Stimulated activated CD4-positive, alpha-beta T cell treated with anti-CD3 and anti-CD28 coated beads, Interleukin-2, amount 100 ng/mL, for 24 hours (primary cell): ENCODE results near the gene CEP55.

Experiments used
- DNase-seq, 2 donors: peaks; one replicate each; pipeline ENCODE4 v3.0.0-alpha.2; 2020

Gene CEP55

DNA sequence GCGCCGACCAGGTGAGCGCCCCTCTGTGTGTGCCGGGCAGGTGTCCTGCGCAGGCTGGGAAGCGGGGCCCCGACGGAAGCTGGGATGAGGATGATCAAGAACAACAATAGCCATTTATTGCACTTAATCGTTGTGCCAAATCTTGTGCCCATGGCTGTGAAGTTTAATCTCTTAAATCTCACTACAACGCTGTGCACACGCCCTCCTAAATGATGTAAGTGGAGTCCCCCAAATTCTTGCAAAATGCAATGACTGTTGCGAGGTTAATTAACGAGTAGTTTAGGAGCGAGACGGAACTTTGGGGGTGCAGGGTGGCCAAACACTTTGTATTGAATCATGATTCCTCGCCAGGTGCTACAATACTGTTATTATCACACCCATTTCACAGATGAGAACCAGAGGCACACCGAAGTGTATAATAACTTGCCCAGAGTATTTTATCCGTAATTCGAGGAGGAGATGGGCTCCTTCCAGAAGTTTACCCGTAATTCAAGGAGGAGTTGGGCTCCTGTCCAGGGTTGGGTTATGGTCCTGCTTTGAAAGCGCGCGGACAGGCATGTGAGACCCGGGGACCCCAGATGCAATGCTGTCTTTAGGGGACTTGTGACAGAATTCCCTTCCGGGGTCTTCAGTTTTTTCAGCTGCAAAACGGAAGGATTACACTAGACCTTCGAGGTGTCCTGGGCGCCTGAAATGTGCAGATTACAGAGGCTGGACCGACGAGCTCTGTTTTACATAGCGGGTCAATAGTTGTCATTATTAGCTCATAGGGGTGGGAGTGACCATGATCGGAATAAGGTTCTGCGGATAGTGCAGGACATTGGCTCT lies 71.1 kb downstream of the CEP55 start:
- no peak for DNase-seq

DNA sequence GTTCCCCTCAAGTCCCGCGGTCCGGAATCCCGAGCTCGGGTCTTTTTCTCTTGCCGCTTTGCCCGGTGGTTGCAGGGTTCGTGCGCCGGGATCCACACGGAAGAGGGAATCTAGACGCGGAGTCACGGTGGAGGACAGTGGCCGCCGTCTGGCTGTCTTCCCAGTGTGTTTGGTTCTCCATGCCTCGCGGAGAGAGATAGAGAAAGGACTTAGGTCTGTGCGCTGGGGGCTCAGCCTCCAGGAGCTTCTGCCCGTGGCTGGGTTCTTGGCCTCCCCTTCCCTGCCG lies 71.6 kb downstream of the CEP55 start:
- DNase-seq, result no peak

DNA sequence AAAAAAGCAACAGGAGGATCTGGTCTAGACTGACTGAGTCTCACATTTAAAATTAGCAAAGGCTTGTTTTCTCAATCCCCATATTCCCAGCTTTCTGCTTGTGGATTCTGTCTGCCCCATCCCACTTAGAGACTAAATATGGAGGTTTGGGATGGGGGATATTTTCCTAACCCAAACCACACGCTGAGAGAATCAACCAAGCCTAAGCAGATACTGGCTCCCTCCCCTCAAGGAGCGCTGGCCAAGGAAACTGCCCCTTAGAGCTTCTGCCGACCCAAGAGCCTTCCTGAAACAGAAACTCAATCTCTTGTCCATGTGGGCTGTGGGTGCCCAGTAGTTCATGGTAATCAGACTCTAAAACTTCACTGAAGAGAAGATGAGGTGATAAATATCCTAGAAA lies 74.0 kb downstream of the CEP55 start:
- DNase-seq, result no peak

DNA sequence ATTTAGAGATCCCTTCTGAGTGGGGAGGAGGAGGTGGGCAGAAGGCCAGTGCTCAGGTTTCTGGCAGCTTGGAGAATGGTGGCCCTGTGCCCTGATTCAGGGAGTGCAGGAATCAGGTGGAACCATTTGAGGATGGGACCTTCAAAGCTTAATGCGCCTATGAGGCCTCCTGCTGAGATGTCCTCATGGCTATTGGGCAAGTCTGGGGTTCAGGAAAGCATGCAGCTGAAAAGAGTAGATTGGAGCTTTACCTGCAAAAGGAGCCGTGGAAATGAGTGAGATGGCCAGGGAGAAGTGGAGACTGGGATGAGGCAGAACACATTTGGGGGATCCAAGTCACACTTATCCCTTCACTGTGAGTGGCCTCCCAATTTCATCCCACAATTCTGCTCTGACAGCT lies 76.2 kb downstream of the CEP55 start:
- no peak for DNase-seq

DNA sequence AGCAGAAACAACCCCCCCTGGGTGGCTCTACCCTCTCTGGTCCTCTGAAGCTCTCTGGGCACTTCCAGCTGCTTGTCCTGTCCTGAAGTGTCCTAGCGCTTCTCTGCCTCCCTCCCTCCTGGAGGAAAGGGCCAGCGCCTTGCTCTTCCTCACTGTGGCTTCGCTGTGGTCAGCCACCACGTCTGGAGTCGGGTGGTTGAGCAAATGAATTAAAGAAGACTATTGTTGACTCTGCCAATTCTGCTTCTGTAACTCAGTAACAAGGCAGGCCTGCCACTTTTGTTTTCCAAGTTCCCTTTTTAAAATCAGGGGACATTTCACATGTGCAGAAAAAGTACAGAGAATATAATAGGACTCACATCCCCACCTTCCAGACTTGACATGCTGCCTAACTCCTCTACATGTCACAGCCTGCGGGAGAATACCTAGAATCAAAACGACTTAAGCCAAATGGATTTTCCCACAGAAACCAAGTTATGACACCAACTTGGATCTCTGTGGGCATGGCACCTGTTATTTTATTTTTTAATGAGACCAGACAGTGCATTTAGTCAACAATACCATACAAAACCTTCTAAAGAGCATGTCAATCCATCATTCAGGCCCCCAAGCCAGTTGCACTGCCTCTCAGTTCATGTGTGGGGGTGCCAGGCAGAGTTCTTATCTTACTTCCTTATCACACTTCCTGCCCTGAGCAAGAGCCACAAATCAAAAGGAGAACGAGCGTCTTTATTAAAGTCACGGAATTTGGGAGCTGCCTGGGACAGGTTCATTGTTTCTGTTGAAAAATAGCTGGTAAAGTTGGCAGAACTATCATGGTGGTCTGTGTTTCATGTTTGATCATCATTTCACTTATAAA lies 76.9 kb downstream of the CEP55 start:
- DNase-seq, result no peak

DNA sequence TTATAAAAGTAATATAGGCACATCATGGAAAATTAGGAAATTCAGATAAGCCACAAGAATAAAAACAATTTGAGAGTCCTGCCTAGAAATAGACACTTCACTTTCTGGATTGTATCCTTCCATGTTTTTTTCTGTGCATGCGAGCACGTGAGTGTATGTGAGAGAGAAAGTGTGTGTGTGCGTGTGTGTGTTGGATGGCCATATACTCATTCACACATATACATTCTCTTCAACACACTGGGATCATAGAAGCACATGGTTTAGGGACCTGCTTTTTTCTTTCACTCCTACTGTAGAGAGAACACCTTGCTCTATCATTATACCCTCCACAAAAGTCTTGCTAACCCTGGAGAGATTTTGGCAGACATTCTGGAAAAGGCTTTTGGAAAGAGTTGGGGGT lies 77.5 kb downstream of the CEP55 start:
- no peak for DNase-seq

DNA sequence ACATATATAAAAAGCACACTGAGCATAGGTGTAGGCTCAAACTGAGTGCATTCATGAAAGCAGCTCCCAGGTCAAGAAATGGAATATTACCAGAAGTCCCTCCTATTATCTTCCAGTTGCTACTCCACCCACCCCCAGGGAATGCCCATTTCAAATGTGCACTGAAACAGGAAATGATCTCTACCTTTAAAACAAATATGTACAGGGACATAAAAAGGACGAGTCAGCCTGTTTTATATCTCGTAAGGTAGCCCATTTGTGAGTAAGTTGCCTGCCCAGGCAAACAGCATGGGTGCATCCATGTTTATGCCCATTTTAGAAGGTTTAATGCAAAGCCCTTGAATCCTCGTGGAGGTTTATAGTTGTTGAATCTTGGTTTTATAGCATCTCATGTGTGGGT lies 80.5 kb downstream of the CEP55 start:
- no peak for DNase-seq

DNA sequence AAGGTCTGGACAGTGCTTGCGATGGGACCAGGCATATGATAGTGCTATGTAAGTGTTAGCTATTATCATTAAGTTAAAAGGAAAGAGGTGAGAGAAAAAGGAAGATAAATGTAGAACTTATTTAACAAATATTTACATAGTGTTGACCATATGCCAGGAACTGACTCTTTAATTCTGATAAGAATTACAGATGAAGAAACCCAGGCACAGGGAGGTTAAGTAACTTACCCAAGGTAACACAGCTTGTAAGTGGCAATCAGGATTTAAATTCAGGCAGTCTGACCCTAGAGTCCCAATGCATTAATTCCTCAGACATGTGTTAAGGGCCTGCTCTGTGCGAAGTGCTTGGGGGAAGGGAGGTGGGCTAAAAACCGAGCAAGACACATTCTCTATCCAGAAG lies 81.2 kb downstream of the CEP55 start:
- DNase-seq, result no peak
